OCI-LY7 (cell line): ENCODE results near the gene SLC25A40.

ENCODE experiments used
- CTCF ChIP-seq: fragments of 200-600 bp; sonication (generic); conservative IDR thresholded peaks from 2 replicates; pipeline ENCODE4 v1.5.1; 2014; ENCODE audit warnings: mild to moderate bottlenecking, antibody characterized with exemption, low read length, moderate library complexity, mixed read lengths
- EZH2phosphoT487 ChIP-seq: fragments of 200-600 bp; sonication (generic); IDR thresholded peaks from 2 replicates; pipeline ENCODE4 v1.6.1; 2018; ENCODE audit warnings: low read depth, borderline replicate concordance, mild to moderate bottlenecking, mixed run types, antibody characterized with exemption, low read length, moderate library complexity, mixed read lengths

- peak; percentile 82 for TF ChIP-seq CTCF
- TF ChIP-seq EZH2phosphoT487 = no peak
Observed at GRCh38 chr7:87886875-87887274, 10.7 kb upstream of the SLC25A40 start.
